WI38 (cell line): Measurements from ENCODE around the gene FXR2.

ENCODE experiments used
- H3K4me3 ChIP-seq: 2 replicates; pipeline ENCODE4 v1.5.1; 2011; ENCODE audit warnings: low read depth, mild to moderate bottlenecking, control low read depth, low read length
- TF ChIP-seq, protein P1 (sequence below): IDR thresholded peaks from 2 replicates; pipeline ENCODE4 v1.5.1; 2012; ENCODE audit warnings: low read depth, mild to moderate bottlenecking, control low read depth, low read length

FXR2 gene

DNA sequence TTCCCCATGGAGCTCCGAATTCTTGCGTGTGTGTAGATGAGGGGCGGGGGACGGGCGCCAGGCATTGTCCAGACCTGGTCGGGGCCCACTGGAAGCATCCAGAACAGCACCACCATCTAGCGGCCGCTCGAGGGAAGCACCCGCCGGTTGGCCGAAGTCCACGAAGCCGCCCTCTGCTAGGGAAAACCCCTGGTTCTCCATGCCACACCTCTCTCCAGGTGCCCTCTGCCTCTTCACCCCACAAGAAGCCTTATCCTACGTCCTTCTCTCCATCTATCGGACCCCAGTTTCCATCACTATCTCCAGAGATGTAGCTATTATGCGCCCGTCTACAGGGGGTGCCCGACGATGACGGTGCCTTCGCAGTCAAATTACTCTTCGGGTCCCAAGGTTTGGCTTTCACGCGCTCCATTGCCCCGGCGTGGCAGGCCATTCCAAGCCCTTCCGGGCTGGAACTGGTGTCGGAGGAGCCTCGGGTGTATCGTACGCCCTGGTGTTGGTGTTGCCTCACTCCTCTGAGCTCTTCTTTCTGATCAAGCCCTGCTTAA, 53.6 kb downstream of the FXR2 start:
- H3K4me3 ChIP-seq: peak overlapping the region; percentile 79
- TF ChIP-seq, protein P1, sequence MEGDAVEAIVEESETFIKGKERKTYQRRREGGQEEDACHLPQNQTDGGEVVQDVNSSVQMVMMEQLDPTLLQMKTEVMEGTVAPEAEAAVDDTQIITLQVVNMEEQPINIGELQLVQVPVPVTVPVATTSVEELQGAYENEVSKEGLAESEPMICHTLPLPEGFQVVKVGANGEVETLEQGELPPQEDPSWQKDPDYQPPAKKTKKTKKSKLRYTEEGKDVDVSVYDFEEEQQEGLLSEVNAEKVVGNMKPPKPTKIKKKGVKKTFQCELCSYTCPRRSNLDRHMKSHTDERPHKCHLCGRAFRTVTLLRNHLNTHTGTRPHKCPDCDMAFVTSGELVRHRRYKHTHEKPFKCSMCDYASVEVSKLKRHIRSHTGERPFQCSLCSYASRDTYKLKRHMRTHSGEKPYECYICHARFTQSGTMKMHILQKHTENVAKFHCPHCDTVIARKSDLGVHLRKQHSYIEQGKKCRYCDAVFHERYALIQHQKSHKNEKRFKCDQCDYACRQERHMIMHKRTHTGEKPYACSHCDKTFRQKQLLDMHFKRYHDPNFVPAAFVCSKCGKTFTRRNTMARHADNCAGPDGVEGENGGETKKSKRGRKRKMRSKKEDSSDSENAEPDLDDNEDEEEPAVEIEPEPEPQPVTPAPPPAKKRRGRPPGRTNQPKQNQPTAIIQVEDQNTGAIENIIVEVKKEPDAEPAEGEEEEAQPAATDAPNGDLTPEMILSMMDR: peak; percentile 73

DNA sequence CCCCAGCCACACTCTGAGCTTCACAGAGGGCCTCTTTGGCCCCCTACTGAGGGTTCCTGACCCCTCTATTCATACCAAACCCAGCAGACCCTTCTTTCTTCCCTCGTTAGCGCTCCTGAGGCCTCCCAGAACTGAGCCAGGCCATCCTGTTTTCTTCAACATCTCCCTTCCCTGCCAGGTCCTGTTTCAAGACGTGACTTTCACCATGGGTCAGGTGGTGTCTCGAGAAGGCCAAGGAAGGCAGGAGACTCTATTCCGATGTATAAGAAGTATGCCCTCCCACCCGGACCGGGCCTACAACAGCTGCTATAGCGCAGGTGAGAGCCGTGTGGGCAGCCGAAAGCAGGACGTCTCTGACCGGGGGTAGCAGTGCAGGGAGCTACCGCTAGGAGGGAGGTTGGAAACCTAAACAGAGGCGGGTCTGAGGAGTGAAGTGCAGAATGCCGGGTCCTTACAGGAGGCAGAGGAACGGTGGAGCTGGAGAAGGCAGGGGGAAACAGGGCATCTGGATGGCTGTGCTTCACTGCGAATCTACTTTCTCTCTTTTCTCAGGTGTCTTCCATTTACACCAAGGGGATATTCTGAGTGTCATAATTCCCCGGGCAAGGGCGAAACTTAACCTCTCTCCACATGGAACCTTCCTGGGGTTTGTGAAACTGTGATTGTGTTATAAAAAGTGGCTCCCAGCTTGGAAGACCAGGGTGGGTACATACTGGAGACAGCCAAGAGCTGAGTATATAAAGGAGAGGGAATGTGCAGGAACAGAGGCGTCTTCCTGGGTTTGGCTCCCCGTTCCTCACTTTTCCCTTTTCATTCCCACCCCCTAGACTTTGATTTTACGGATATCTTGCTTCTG, 54.3 kb downstream of the FXR2 start:
- TF ChIP-seq, protein P1: peak; percentile 80
- peak overlapping the region; percentile 79 for H3K4me3 ChIP-seq

DNA sequence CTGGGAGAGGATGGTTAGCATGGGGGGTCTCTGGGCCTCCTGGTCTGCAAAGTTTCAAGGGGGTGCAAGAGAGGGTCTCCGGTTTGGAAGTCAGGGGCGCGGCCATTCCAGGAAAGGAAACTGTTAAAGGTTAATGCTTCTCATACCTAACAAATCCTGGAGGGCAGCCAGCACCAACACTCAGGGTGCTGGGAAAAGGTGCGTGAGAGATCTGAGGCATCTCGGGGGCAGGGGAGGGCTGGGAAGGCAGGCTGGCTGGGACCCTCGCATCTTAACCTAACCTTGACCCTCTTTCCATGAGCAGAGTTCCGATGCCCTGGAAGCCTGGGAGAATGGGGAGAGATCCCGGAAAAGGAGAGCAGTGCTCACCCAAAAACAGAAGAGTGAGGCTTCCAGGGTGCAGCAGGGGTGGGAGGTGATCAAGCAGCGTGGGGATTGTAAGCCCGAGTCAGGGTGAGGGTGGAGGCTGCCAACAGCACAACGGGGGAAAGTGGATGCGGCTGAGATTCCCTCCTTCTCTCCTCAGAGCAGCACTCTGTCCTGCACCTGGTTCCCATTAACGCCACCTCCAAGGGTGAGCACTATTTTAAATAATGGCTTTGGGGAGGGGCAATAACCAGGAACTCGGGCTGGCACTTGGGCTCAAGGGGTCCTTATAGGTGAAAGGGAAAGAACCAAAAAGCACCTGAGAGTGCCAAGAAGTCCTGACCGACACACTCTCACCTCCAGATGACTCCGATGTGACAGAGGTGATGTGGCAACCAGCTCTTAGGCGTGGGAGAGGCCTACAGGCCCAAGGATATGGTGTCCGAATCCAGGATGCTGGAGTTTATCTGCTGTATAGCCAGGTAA, 55.2 kb downstream of the FXR2 start:
- TF ChIP-seq, protein P1: no peak
- H3K4me3 ChIP-seq: no peak overlapping the region

DNA sequence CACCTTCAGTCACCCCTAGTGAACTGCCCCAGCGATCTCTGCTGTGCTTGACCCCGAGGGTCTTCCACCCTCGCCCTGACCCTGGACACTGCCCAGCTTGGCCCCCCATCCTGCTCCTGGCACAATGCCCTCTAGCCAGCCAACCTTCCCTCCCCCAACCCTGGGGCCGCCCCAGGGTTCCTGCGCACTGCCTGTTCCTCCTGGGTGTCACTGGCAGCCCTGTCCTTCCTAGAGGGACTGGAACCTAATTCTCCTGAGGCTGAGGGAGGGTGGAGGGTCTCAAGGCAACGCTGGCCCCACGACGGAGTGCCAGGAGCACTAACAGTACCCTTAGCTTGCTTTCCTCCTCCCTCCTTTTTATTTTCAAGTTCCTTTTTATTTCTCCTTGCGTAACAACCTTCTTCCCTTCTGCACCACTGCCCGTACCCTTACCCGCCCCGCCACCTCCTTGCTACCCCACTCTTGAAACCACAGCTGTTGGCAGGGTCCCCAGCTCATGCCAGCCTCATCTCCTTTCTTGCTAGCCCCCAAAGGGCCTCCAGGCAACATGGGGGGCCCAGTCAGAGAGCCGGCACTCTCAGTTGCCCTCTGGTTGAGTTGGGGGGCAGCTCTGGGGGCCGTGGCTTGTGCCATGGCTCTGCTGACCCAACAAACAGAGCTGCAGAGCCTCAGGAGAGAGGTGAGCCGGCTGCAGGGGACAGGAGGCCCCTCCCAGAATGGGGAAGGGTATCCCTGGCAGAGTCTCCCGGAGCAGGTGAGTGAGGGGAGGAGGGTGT, 56.0 kb downstream of the FXR2 start, which contains the start of gene TNFSF13:
Gene TNFSF13, plus strand, starts transcription at position 207 of the 776 bp plus-strand sequence. Its CDS starts 290 bp downstream, at position 497.
- no peak within 1 kb of the TSS for H3K4me3 ChIP-seq

DNA sequence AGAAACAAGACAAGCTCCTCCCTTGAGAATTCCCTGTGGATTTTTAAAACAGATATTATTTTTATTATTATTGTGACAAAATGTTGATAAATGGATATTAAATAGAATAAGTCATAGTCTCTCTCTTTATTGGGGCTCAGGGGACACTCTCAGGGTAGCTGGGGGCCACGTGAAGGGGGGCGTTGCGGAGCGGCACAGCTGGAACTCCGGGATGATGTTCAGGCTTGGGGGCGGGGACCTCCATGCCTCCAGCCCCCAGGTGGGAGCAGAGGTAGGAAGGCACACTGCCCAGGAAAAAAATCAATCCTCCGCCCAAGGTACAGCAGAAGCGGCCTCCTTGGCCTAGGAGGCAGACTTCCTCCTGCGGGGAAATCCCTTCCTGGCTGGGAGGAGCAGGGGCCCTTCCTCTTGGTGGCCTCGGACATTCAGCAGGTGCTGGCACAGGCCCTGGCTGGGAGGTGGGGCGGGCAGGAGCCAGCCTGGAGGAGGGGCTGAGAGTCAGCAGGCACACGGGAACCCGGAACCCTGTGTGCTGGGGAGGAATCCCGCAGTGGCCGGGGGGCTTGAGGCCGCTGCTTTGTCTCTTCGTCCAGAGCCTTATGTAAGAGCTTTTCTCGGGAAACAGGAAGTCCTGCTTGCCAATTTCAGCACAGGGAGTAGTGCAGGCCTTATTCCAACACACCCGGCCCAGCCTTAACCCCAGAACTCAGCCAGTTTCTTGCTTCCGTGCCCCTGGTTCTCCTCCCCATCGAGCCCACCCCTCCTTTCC, 56.7 kb downstream of the FXR2 start:
- no peak overlapping the region for H3K4me3 ChIP-seq
- TF ChIP-seq, protein P1: no peak

More for the DNA sequence above, 56.0 kb downstream of the FXR2 start, which contains the start of gene TNFSF13:
- TF ChIP-seq, protein P1: no peak

DNA sequence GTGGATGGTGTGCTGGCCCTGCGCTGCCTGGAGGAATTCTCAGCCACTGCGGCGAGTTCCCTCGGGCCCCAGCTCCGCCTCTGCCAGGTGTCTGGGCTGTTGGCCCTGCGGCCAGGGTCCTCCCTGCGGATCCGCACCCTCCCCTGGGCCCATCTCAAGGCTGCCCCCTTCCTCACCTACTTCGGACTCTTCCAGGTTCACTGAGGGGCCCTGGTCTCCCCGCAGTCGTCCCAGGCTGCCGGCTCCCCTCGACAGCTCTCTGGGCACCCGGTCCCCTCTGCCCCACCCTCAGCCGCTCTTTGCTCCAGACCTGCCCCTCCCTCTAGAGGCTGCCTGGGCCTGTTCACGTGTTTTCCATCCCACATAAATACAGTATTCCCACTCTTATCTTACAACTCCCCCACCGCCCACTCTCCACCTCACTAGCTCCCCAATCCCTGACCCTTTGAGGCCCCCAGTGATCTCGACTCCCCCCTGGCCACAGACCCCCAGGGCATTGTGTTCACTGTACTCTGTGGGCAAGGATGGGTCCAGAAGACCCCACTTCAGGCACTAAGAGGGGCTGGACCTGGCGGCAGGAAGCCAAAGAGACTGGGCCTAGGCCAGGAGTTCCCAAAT, 57.4 kb downstream of the FXR2 start:
- H3K4me3 ChIP-seq: no peak overlapping the region
- TF ChIP-seq, protein P1: no peak
